Measurements from ENCODE around the gene RBPMS2.
A peak's percentile ranks its signal among the peaks of the same experiment; 100 is the strongest.

RBPMS2 gene

GRCh38 chr15:64740311-64741170 is 34.8 kb downstream of the RBPMS2 start:
- no peak overlapping the region for H3K4me3 ChIP-seq (ENCODE audit: low read length)
- peak; percentile 61 for DNase-seq (ENCODE audit: low read depth)
- peak; percentile 44 for TF ChIP-seq CTCF (conservative IDR thresholded peaks at IDR 0.05; ENCODE audit: low read depth, low read length)

- no peak overlapping the region for H3K4me3 ChIP-seq (ENCODE audit: low read length)
- no peak for DNase-seq (ENCODE audit: low read depth)
- TF ChIP-seq CTCF (conservative IDR thresholded peaks at IDR 0.05; ENCODE audit: low read depth, low read length): no peak
These were observed 35.7 kb downstream of the RBPMS2 start for GRCh38 chr15:64739577-64740143.

GRCh38 chr15:64739156-64739555 is 36.2 kb downstream of the RBPMS2 start:
- DNase-seq (ENCODE audit: low read depth): no peak
- no peak overlapping the region for H3K4me3 ChIP-seq (ENCODE audit: low read length)
- no peak for TF ChIP-seq CTCF (conservative IDR thresholded peaks at IDR 0.05; ENCODE audit: low read depth, low read length)

- DNase-seq (ENCODE audit: low read depth): no peak
- TF ChIP-seq CTCF (conservative IDR thresholded peaks at IDR 0.05; ENCODE audit: low read depth, low read length): no peak
- no peak overlapping the region for H3K4me3 ChIP-seq (ENCODE audit: low read length)
These were observed 36.9 kb downstream of the RBPMS2 start for GRCh38 chr15:64738226-64739095.

- no peak for TF ChIP-seq CTCF (conservative IDR thresholded peaks at IDR 0.05; ENCODE audit: low read depth, low read length)
- no peak overlapping the region for H3K4me3 ChIP-seq (ENCODE audit: low read length)
- no peak for DNase-seq (ENCODE audit: low read depth)
These were observed 43.1 kb downstream of the RBPMS2 start for GRCh38 chr15:64732156-64732860.

GRCh38 chr15:64731805-64732151 is 43.6 kb downstream of the RBPMS2 start:
- H3K4me3 ChIP-seq (ENCODE audit: low read length): no peak overlapping the region
- no peak for DNase-seq (ENCODE audit: low read depth)
- TF ChIP-seq CTCF (conservative IDR thresholded peaks at IDR 0.05; ENCODE audit: low read depth, low read length): no peak
